Astrocyte of the spinal cord (primary cell): Measurements from ENCODE around the gene GTPBP3.
A peak's percentile ranks its signal among the peaks of the same experiment; 100 is the strongest.
"Not testable (repeated sequence)": the region's sequence is repeated elsewhere in the genome, so short reads cannot be mapped to it uniquely, and the experiment has no call there.

Experiments used
- DNase-seq: peaks from one replicate; pipeline ENCODE4 v3.0.0; 2011; ENCODE audit warnings: low read depth, low spot score
- H3K4me3 ChIP-seq: 2 replicates; pipeline ENCODE4 v1.5.1; 2011; ENCODE audit warnings: low read depth, mild to moderate bottlenecking, low read length, moderate library complexity
- CTCF ChIP-seq: IDR thresholded peaks from 2 replicates; pipeline ENCODE4 v1.5.1; 2012; ENCODE audit warnings: low read depth, mild to moderate bottlenecking, low read length, inconsistent platforms
- in situ Hi-C: cut with HindIII; loops from 2 replicates; pipeline ENCODE4 v1.10.0; 2017; ENCODE audit warnings: low sequenced_read_pairs

The GTPBP3 gene

GRCh38 chr19:17353386-17353785, 16.0 kb downstream of the GTPBP3 start:
- in situ Hi-C loops = no loop called here
- no peak for TF ChIP-seq CTCF
- no peak for DNase-seq

GRCh38 chr19:17357078-17357666, 19.8 kb downstream of the GTPBP3 start:
- H3K4me3 ChIP-seq = no peak overlapping the region
- in situ Hi-C loops = no loop called here
- DNase-seq = no peak
- no peak for TF ChIP-seq CTCF

More at GRCh38 chr19:17353386-17353785, 16.0 kb downstream of the GTPBP3 start:
- H3K4me3 ChIP-seq = no peak overlapping the region

- in situ Hi-C loops = no loop called here
- H3K4me3 ChIP-seq = no peak overlapping the region
- TF ChIP-seq CTCF = no peak
- DNase-seq = no peak
These were observed 20.4 kb downstream of the GTPBP3 start for GRCh38 chr19:17357724-17358123.

- no peak overlapping the region for H3K4me3 ChIP-seq
- no peak for TF ChIP-seq CTCF
- in situ Hi-C loops = no loop called here
- peak; percentile 69 for DNase-seq
These were observed 21.0 kb downstream of the GTPBP3 start for GRCh38 chr19:17358395-17358794.

GRCh38 chr19:17359905-17360800, 22.8 kb downstream of the GTPBP3 start:
- in situ Hi-C loops = no loop called here
- no peak for TF ChIP-seq CTCF
- DNase-seq = no peak
- no peak overlapping the region for H3K4me3 ChIP-seq

- H3K4me3 ChIP-seq, in situ Hi-C loops: not testable (repeated sequence)
These were observed 26.7 kb downstream of the GTPBP3 start for GRCh38 chr19:17363852-17364605.

More at GRCh38 chr19:17363852-17364605, 26.7 kb downstream of the GTPBP3 start:
- not testable (repeated sequence) for DNase-seq
